Measurements from ENCODE around the gene ZNF714.
"Not testable (repeated sequence)": the region's sequence is repeated elsewhere in the genome, so short reads cannot be mapped to it uniquely, and the experiment has no call there.

The ZNF714 gene

GRCh38 chr19:21133633-21134032 lies 51.6 kb downstream of the ZNF714 start:
- no peak for DNase-seq

- no peak for DNase-seq
Observed at GRCh38 chr19:21134934-21135366, 52.9 kb downstream of the ZNF714 start.

GRCh38 chr19:21135433-21135832 lies 53.4 kb downstream of the ZNF714 start:
- no peak for DNase-seq

GRCh38 chr19:21138130-21138529 lies 56.1 kb downstream of the ZNF714 start:
- no peak for DNase-seq

GRCh38 chr19:21141006-21141405 lies 59.0 kb downstream of the ZNF714 start:
- DNase-seq, result not testable (repeated sequence)

- DNase-seq, result peak; percentile 94
Observed at GRCh38 chr19:21141787-21142464, 59.9 kb downstream of the ZNF714 start, which contains the start of gene ZNF431. TSS of gene ZNF431 (plus strand) at chr19:21142040. CDS start at chr19:21142184, 144 bp downstream.

GRCh38 chr19:21143428-21143827 lies 61.4 kb downstream of the ZNF714 start:
- DNase-seq, result no peak

- no peak for DNase-seq
Observed at GRCh38 chr19:21143854-21144253, 61.9 kb downstream of the ZNF714 start.

- no peak for DNase-seq
Observed at GRCh38 chr19:21147540-21147939, 65.5 kb downstream of the ZNF714 start.

- DNase-seq, result no peak
Observed at GRCh38 chr19:21148681-21149080, 66.7 kb downstream of the ZNF714 start.

GRCh38 chr19:21149877-21150276 lies 67.9 kb downstream of the ZNF714 start:
- DNase-seq, result no peak

GRCh38 chr19:21151460-21151859 lies 69.5 kb downstream of the ZNF714 start:
- DNase-seq, result no peak

GRCh38 chr19:21158523-21159135 lies 76.6 kb downstream of the ZNF714 start:
- DNase-seq, result no peak

- DNase-seq, result no peak
Observed at GRCh38 chr19:21164541-21164940, 82.5 kb downstream of the ZNF714 start.

- DNase-seq, result no peak
Observed at GRCh38 chr19:21166436-21166835, 84.4 kb downstream of the ZNF714 start.

All from SHP77 treated with DMSO at 0.1 percent for 48 hours (cell line).